ENCODE results near the gene STX12. TPM values are rescaled to one million over a fixed set of nuclear protein-coding genes. Genes with fewer than 3 reads are reported as not detected.
A peak's percentile ranks its signal among the peaks of the same experiment; 100 is the strongest.
"Not testable (repeated sequence)": the region's sequence is repeated elsewhere in the genome, so short reads cannot be mapped to it uniquely, and the experiment has no call there.

Gene STX12
- total RNA-seq, 2 donors from 2014 or later: 30.5 to 46.6 TPM

DNA sequence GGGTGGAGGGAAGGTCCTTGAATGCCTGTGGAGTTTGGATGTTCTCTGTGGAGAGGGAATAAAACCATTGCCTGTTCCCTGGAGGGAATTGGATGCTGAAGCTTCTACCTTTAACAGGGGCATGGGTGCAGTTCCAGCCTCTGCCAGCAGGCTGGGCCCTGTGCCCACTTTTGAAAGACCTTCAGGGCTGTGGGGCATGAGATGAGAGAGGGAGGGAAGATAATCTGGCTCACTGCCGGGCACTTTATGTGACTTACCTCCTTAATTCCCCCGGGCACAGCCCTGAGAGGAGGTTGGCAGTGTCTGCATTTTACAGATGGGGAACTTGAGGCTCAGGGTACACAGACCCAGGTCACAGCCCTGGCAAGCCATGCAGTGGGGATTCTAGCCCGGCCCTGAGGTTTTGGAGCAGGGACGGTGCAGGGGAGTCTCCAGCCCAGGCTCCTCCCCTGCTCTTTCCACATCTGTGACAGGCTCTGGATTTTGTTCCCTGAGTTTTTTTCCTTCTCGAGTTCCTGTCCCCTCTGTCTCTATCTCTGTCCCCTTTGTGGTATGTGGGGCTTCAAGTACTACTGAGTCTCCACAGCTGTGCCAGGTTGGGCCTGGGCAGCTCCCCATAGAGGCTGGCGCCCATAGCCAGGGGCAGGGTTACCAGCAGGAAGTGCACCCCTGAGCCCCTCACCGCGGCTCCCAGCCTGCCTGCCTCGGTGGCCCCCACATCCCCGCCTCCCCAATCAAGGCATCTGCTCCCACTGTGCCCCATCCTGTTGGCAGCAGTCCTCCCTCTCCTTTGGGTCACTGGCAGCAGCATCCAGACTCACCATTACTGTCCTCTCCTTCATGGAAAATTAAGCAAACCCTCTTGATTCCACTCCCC lies 85.3 kb downstream of the STX12 start:
- DNase-seq: peak; percentile 85
- intact Hi-C loops (cut with DNase I): no loop called here

DNA sequence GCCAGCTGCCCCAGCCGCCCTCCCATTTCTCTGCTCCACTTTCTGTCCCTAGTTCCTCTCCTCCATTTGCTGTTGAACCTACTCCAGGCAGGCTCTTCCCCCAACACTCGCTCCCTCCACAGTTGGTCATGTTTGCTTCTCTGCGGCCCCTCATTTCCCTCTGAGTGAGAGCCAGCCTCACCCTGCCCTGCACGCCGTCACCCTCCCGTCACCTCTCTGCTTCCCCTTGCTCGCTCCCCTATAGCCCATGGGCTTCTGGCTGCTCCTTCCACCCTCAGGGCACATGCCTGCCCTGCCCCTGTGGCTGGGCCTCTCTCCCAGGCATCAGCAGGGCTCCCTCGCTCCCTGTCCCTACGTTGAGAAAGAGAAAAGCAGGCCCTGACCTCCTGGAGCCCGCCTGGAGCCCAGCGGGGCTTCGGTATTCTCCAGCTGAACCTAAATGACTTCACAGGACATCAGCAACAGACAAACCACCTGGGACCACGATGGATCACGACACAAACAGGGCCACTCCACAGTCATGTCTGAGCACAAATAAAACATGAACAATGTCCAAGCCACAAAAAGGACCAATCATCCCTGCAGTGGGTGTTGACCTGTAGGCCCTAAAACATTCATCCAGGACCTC lies 86.0 kb downstream of the STX12 start:
- intact Hi-C loops (cut with DNase I): no loop called here
- ATAC-seq: no peak
- no peak for DNase-seq

More for the DNA sequence above, 85.3 kb downstream of the STX12 start:
- peak; percentile 90 to 93 for ATAC-seq

DNA sequence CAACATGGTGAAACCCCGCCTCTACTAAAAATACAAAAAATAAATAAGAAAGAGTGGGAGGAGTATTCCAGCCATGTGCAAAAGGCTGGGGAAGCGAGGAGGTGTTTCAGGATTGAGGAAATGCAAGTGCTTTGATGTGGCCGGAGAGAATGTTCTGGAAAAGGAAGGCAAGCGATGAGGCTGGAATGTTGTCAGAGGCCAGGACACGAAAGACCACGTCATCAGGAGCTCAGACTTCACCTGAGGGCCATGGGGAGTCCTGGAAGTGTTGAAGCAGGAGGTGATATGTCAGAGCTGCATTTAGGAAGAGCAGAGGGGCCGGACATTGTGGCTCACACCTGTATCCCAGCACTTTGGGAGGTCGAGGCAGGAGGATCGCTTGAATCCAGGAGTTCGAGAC lies 88.4 kb downstream of the STX12 start:
- ATAC-seq: no peak
- DNase-seq: peak; percentile 5
- intact Hi-C loops (cut with DNase I): loop anchor here (5.0 to 10.0 kb wide), 2 partner anchors 113 to 116 kb away; no protein-coding TSS in a partner anchor

DNA sequence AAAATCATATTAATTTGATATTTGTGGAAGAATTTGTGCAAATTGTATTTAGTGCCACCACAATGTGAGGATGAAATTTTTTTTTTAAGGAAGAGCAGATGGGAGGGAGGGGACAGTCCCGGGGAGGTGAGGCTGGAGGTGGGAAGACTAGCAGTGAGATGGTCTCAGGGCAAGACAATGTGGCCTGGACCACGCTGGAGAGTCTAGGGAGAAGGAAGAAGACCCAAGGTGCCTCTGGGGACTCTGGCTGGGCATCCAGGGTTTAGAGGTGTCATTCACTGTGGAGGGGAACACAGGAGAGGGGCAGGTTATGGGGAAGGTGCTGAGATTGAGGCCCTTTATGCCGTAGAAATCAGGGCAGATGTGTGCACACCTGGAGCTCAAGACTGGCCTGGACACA lies 89.0 kb downstream of the STX12 start:
- intact Hi-C loops (cut with DNase I): loop anchor here (5.0 to 10.0 kb wide), 2 partner anchors 113 to 115 kb away; no protein-coding TSS in a partner anchor
- no peak for ATAC-seq
- DNase-seq: peak; percentile 4

DNA sequence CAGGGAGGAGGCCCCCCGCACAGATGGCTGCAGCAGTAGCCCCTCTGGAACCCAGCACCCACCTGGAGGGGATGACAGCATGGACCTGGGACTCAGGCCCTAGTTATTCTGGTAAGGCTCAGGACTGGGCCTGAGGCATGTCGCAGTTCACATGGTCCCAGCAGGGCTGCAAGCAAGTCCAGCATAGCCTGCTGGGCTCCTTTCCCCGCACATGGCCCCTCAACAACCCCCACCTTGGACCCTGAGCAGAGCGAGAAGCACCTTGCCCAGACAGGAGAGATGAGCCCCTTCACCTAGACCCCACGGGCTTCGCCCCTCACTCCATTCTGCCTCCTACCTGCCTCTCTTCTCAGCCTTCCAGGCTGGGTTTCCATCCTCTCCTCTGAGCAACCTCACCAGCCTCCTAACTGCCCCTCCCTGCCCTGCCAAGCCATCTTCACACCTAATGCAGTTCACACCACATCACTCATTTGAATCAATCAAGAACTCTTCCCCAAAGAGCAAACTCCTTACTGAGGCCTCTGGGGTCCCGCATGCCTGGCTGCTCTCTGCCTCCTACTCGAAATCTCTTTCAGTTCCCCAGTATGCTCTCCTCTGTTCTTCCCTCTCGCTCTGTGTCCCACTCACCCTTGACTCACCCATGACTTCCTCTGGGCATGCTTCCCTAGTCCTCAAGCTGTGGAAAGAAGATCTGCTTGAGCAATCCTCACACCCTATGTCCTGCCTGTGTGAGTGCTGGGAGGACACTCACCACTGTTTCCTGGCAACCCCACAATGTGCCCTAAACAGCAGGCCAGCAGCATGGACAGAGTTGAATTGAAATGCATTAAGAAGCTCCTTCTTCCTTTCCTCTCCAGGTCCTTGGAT lies 89.9 kb downstream of the STX12 start:
- intact Hi-C loops (cut with DNase I): loop anchor here (5.0 to 10.0 kb wide), 2 partner anchors 112 to 114 kb away; no protein-coding TSS in a partner anchor
- ATAC-seq (peak; percentile 90 to 93), DNase-seq (peak; percentile 70)

DNA sequence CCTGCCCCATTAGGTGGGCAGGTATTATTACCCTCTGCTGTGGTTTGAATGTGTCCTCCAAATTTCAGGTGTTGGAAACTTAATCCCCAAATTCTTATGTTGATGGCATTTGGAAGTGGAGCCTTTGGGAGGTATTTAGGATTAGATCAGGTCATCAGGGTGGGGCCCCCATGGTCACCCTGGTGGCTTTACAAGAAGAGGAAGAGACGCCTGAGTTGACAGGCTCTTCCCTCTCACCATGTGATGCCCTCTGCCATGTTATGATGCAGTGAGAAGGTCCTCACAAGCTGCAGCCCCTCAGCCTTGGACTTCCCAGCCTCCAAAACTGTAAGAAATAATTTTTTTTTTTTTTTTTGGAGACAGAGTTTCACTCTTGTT lies 90.5 kb downstream of the STX12 start:
- ATAC-seq (peak in 1 of 2 donors; percentile 70), DNase-seq (no peak)
- intact Hi-C loops (cut with DNase I): loop anchor here (5.0 to 10.0 kb wide), 2 partner anchors 111 to 114 kb away; no protein-coding TSS in a partner anchor

DNA sequence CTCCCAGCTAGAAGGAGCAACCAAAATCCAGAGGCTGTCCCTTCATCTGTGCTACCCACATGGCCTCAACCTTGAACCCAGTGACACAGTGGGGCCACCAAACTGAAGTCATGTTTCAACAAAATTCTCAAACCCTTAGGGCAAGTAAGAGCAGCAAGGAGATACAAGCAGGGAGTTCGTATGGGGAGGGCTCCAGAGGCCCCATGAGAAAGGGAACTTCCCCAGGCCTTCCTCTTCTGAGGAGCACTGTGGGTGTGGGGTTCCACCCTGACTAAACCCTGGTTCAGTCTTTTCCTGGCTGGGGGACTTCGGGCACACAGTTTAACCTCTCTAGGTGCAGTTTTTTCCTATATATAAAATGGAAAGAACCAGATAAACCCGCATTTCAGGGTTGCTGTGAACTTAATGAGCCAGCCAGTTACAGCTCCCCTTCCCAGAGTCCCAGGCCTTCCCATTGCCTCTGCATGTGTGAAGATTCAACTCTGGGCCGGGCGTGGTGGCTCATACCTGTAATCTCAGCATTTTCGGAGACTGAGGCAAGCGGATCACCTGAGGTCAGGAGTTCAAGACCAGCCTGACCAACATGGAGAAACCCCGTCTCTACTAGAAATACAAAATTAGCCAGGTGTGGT lies 91.4 kb downstream of the STX12 start:
- ATAC-seq (peak; percentile 24 to 55), DNase-seq (peak; percentile 8)
- intact Hi-C loops (cut with DNase I): loop anchor here (5.0 to 10.0 kb wide), 2 partner anchors 110 to 113 kb away; no protein-coding TSS in a partner anchor

DNA sequence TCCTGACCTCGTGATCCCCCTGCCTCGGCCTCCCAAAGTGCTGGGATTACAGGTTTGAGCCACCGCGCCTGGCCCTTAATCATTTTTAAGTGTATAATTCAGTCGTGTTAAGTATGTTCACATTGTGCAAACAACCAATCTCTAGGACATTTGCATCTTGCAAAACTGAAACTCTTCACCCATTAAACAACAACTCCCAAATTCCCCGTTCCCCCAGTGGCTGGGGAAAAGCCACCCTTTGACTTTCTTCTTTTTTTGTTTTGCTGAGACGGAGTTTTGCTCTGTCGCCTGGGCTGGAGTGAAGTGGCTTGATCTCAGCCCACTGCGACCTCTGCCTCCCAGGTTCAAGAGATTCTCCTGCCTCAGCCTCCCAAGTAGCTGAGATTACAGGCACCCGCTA lies 92.8 kb downstream of the STX12 start:
- DNase-seq (peak; percentile 5), ATAC-seq (no peak)
- intact Hi-C loops (cut with DNase I): loop anchor here in 1 of 2 donors (10.0 kb wide), 1 partner anchor 109 kb away; no protein-coding TSS in a partner anchor

DNA sequence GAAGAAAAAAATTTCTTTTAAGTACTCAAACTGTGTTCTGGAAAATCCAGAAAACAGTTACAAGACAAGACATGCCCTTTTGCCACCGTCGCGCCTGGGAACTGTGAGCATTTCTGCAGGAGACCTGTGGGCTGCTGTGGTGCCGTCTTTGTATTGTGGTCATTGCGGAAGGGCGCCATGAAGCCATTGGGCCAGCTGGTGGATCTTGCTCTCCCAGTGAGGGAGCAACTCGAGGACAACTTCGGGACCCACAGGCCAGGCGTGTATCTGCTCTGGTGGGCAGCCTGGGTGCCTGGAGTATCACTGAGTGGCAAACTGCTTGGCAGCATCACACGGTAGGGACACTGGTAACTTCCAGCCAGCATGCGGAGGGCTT lies 95.5 kb downstream of the STX12 start:
- intact Hi-C loops (cut with DNase I): loop anchor here in 1 of 2 donors (10.0 kb wide), 1 partner anchor 106 kb away; no protein-coding TSS in a partner anchor
- peak; percentile 10 for DNase-seq
- no peak for ATAC-seq

DNA sequence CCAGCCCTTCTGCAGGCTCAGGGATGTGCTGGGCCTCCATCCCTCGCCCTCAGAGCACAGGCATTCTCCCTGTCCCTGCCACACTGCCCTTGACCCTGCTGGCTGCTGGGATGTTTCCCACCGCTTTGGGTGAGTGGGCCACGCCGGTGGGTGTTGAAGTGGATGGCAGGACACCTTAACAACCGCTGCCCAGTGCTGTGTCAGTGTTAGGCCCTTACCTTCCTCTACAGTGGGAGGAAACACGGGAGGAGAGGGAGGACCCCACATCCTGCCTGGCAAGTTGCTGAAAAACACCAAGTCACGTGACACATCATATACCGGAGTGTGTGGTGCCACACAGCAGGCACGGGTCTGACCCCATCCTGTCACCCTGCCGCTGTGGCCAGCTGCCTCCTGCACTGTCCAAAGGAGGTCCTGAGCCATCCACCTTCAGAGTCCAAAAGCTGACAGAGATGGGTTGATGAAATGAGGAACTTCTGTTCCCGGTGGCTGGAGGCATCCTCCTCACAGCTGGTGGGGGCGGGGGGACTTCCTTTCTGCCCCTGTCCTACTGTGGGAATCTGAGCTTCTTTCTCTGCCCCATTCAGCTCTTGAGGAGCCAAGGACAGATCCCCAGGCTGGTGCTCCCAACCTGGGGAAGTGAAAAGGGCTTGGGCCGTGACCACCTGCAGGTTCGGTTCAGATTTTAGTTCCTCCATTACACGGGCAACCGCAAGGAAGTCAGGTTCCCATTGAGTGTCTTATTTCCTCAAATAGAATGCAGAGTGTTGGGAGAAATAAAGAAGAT lies 96.1 kb downstream of the STX12 start:
- ATAC-seq: peak; percentile 20 to 41
- intact Hi-C loops (cut with DNase I): loop anchor here in 1 of 2 donors (10.0 kb wide), 1 partner anchor 106 kb away; no protein-coding TSS in a partner anchor
- peak; percentile 24 for DNase-seq

DNA sequence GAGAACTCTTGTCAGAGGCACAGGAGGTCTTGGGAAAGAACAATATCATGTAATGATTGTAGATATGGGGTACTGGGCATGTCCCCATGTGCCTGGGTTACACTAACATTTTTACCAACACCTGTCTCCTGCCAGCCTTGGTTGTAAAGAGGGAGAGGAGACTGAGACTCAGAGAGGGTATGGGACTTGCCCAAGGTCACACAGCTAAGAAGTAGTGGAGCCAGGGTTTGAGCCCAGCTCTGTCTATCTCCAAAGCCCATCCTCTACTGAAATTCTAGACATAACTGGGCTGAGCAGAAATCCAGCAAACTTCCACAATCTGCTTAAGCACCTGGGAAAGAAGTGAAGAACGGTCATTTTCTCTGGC lies 96.7 kb downstream of the STX12 start:
- no peak for ATAC-seq
- intact Hi-C loops (cut with DNase I): loop anchor here in 1 of 2 donors (10.0 kb wide), 1 partner anchor 105 kb away; no protein-coding TSS in a partner anchor
- DNase-seq: no peak

DNA sequence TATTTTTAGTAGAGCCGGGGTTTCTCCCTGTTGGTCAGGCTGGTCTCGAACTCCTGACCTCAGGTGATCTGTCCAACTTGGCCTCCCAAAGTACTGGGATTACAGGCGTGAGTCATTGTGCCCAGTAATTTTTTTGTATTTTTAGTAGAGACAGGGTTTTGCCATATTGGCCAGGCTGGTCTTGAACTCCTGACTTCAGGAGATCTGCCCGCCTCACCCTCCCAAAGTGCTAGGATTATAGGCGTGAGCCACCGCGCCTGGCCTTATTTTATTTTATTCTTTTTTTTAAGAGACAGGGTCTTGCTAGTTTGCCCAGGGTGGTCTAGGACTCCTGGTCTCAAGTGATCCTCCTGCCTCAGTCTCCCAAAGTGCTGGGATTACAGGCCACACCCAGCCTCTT lies 98.1 kb downstream of the STX12 start:
- intact Hi-C loops (cut with DNase I); DNase-seq; ATAC-seq: not testable (repeated sequence)

DNA sequence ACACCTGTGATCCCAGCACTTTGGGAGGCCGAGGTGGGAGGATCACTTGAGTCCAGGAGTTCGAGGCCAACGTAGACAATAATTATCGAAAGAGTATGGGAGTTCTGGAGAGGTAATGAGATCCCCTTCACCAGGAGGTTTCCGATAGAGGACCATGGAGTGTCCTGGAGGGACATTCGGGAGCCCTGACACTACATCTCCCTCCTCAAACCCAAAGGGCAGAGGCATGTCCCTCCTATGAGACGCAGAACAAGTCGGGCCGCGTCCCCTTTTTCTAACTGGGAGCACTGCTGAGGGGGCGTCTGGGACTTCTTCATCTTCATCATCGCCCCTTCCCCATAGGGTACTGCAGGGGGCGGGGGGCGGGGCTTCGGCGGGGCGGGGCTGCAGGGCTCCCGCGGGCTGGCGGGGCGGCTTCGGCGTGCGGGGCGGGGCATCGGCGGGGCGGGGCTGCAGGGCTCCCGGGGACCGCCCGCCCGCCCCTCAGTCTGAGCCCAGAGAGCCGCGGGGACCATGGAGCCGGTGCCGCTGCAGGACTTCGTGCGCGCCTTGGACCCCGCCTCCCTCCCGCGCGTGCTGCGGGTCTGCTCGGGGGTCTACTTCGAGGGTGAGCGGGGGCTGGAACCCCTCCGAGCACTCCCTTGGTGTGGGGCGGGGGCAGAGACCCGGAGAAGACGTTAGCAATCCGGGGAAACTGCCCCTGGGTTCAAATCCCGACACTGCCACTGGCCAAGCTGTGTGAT lies 99.2 kb downstream of the STX12 start, which contains the start of gene THEMIS2:
Gene THEMIS2, plus strand, starts transcription at position 486 of the 743 bp plus-strand sequence. Its CDS starts 28 bp downstream, at position 514.
- DNase-seq (peak; percentile 76), ATAC-seq (peak; percentile 89 to 90)
- intact Hi-C loops (cut with DNase I): no loop called here

DNA sequence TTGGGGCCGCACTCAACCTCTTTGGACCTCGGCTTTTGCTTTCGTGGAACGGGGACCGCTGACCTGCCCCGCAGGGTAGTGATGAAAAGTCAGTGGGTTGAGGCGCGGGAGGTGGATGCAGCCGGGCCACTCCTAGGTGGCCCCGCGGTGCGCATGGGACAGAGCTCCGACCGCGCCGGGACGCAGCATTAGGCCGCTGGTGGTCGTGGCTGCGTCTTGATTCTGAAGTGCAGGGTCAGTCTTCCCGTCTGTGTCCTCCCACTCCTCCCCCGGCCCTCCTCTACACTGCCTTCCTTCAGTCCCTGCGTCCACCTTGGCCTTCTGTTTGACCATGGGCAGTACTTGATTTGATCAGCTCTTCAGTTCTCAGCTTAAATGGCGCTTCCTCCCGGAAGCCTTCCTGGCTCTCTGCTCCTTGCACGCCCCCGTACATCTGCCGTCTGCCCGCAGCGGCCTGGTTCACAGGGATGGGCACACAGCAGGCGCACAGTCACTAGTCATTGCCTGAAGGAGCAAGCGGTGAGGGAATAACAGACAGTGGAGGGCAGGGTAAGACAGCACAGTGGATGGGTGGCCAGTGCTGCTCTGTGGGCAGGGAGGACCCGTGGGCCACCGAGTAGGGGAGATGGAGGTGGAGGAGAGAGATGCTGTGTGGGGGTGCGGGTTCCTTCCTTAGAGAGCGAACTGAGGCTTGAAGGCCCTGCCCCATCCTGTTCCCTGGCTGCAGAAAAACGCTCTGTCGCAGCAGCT lies 100.0 kb downstream of the STX12 start:
- DNase-seq: no peak
- intact Hi-C loops (cut with DNase I): no loop called here
- peak; percentile 9 to 20 for ATAC-seq

DNA sequence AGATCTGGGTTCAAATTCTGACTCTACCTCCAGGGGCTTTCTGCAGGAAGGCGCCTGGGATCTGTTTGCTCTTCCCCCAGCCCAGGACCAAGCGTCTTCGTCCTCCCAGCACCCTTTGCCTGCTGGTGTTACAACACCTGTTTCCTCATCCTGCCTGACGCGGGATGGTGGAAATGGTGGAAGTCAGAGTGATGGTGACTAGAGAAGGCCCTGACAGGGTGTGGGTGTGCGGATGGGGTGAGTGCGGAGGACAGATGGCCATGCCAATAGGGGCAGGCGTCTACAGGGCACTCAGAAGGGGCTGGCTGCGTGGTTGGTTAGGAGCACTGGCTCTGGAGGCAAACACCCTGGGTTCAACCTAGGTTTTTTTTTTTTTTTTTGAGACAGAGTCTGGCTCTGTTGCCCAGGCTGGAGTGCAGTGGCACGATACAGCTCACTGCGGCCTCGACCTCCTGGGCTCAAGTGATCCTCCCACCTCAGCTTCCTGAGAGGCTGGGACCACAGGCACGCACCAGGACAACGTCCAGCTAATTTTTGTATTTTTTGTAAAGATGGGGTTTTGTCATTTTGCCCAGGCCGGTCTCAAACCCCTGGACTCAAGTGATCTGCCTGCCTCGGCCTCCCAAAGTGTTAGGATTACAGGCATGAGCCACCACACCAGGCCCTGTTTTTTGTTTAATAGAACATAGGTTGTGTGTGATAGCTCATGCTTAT lies 100.8 kb downstream of the STX12 start:
- no peak for DNase-seq
- intact Hi-C loops (cut with DNase I): no loop called here
- peak; percentile 8 to 16 for ATAC-seq
